NCI-H526 treated with DMSO at 0.1 percent for 48 hours (cell line): ENCODE data around the gene ANKRD12.

ENCODE experiments used
- DNase-seq: peaks from one replicate; lab custom pipeline; 2025; lab: John Stamatoyannopoulos, UW

The ANKRD12 gene

DNA sequence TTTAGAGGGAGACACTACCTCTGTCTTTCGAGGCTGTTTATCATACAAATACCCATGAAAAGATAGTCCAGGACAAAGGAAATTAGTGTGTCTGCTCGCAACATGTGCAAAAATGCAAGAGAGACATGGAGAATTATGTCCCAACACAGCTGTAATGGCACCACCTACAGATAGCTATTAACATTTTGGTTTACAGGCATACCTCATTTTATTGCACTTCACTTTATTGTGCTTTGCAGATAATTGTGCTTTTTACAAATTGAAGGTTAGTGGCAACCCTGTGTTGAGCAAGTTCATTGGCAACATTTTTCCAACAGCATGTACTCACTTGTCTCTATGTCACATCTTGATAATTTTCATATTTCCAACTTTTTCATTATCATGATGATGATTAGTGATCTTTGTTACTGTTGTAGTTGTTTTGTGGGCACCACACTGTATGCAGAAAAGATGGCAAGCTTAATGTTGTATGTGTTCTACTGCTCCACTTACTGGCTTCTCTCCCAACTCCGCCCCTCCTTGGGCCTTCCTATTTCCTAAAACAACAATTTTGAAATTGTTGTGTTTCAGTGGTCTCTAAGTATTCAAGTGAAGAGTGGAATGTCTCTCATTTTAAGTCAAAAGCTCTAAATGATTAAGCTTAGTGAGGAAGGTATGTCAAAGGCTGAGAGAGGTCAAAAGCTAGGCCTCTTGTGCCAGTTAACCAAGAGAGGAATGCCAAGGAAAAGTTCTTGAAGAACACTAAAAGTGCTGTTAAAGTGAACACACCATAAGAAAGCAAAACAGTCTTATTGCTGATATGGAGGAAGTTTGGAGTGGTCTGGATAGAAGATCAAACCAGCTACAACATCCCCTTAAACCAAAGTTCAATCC, 52.0 kb downstream of the ANKRD12 start:
- DNase-seq = no peak

DNA sequence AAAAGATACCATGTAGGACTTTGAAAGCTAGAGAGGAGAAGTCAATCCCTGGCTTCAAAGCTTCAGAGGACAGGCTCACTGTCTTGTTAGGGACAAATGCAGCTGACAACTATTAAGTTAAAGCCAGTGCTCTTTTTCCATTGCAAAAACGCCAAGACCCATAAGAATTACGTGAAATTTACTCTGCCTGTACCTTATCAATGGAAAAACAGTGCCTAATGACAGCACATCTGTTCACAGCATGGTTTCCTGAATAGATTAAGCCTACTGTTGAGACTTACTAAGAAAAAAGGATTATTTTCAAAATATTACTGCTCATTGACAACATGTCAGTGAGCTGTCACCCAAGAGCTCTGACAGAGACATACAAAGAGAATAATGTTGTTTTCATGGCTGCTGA, 52.9 kb downstream of the ANKRD12 start:
- DNase-seq = no peak

DNA sequence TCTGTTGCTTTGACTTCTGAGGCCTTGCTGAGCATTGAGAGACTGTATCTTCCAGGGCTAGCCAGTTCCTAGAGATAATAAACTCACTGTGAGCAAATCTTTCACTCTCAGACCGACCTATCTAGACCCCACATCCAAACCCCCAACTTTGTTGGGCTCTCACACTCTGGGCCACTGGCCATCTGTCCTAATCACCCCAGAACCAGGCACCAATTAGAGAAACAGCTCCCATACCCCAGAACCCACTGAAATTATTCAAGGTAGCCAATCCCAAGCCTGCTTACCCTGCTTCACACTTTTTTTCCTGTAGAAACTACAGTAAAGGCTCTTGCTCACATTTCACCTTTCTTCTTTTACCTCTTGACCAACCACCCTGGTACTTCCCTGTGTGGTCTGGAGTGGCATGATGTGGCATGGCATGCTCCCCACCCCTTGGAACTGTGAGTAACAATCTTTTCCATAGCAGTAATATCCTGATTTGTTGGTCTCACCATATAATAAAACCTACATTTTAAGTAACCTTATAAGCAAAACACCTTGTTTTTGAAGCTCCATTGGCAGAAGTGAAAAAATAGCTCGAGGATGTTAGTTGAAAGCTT, 55.2 kb downstream of the ANKRD12 start:
- DNase-seq = no peak

DNA sequence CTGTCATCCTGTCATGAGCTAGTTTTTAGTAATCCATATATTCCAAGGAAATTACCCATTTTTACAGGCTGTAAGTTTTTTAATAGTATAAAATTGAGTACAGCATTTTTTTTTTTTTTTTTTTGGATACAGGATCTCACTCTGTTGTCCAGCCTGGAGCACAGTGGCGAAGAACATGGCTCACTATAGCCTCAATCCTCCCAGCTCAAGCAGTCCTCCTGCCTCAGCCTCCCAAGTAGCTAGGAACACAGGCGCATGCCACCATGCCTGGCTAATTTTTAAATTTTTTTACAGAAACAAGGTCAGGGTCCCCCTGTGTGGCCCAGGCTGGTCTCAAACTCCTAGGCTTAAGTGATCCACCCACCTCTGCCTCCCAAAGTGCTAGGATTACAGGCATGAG, 56.5 kb downstream of the ANKRD12 start:
- no peak for DNase-seq

DNA sequence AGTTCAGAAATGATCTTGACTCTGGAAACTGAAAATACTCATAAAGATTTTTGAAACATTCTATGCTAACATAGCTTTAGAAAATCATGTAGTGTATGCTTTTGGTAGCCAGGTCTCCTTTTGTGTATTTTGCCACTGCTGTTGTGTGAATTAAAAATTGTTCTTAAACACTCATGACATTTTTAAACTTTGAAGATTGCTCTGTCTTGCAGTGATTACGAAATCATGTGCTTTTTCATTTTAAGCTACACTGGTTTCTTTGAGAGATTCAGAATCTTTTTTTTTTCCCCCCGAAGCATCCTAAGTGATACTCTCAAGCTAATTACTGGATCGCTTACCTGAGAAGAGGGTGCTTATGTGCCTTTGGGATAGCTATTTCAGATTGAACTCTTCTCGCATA, 60.0 kb downstream of the ANKRD12 start:
- no peak for DNase-seq

DNA sequence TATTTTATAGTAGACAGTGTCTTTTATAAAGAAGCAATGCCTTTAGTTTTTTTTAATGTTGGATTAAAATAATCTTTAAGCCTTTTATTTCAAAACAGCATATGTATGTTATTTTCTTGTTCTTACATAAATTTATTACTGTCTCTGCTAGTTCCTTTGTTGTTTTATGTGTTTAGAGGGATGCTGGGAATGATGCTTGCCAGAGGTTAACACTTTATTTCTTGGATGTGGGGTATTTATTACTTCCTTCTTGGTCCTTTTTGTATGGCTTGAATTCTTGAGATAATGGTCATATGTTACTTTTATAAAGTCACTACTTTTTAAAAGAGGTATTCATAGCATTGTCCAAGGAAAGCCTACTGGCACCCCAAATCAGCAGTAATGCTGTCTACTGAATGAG, 63.1 kb downstream of the ANKRD12 start:
- no peak for DNase-seq

DNA sequence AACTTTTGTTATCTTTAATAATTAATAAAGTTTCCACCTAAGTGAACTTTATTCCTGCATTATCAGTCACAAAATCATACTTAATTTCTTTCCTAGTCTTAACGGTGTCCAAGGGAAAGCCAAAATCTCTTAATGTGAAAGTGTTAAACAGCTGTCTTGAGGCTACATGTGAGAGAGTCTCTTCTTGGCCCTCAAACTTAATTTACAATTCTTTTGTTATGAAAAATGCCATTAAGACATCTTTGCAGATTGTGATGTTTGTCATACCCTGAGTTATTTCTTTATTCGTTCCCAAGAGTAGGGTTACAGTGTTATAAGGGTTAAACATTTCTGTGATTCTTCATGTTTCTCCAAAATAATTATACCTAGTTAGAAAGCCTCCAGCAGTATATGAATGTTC, 64.6 kb downstream of the ANKRD12 start:
- DNase-seq = no peak

DNA sequence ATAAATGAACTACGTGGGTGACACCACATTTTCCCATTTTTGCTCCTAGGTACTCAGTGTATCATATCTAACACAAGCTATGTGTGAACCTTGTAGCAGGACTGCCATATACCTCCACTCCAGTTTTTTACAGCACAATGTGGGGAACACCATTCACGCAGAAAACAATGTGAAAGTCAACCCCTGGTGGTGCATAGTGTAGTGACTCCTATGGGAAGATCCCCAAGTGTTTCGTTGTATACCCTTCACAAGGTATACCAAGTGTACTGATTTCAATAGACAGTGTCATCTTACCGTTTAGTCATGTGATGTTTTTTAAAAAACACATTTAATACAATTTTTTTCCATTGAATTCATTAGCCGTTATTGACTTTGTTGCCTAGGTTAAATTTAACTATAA, 68.1 kb downstream of the ANKRD12 start:
- no peak for DNase-seq

DNA sequence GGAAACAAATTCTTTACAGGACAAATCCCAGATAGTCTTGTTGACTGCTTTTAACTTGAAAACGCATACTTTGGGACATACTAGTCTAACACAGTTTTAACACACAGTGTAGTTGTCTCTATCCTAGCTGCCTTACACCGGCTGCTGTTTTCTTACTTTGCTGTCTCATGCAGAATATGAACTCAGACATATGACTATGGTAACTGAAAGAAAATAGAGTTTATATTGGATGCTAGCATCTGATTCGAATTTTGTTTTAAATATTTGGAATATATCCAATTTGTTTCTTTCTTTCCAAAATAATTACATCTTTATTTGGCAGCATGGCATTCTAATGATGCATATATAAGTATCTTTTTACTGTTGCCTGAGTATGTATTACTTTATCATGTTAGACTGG, 69.8 kb downstream of the ANKRD12 start:
- DNase-seq = no peak

DNA sequence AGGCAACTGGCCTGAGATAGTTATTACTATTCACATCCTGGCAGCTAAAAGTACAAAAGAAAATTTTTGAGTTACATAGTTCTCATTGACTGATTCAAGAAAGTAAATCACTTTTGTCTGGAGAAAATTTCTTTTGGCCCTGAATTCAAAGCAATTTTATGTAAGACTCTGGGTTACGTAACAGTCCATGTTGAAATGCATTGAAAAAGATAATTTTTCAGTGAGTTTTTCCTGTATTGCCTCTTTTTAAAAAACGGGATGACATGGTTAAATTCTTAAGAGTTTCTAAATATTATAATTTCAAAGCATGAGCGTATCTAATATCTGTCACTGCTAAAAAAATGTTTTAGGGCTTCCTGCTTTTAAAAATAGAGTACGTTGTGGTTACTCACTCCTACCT, 72.7 kb downstream of the ANKRD12 start:
- no peak for DNase-seq

DNA sequence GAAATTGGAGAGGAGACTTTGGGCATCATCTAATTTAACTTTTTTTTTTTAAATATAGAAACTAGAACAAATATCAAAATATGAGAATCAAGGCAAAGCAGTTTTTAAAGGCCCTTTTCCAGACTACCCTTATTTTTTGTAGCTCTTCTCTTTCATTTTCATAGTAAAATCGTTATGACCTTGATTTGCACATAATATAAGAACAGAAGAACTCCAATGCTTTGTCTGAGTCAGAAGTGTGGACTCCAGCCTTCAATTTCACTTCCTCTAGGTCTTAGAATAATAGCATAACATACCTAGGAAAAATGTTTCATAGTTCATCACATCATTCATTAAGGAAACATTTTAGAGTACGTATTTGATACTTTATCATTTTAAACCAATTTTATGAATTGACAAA, 74.4 kb downstream of the ANKRD12 start:
- no peak for DNase-seq

DNA sequence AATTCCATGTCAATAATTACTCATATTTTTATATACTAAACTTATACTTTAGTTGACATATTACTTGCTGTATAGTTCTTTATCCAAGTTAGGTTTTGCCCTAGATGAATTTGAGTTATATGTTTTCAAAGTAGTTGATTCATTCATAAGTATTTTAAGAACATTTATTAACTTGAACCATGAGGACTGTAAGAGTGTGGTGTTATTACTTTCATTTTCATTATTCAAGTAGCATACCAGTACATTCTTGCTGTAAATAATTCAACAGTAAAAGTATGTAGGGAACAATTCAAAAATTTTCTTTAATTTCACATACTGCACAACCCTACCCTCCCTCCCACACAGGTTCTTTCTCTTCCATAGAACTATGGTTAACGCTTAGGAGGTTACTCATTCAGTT, 75.4 kb downstream of the ANKRD12 start:
- DNase-seq = no peak

DNA sequence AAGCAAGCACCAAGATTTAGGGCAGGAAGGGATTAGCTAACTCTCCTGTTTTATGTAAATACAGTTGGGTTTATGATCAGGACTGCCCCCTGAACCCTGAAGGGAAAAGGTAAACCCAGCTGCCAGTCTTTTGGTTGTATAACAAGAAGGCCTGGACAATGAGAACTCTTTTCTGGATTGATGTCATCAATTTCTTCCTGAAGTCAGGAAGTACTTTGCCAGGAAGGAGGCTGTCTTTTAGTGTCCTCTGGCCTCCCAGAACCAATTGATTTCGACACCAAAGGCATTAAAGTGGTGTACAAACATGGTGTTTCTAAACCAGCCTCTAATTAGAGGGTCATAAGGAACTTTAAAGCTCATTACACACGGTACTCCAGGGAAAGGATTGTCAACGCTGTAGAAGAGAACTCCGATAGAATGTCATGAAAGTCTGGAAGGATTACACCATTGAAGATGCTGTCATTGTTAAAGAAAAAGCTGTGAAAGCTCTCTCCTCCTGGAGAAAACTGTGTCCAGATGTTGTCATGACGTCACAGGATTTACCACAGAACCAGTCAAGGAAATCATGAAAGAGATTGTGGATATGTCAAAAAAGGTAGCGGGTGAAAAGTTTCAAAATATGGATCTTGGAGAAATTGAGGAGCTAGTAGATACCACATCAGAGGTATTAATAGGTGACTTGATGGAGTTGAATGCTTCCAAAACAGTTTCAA, 78.8 kb downstream of the ANKRD12 start:
- no peak for DNase-seq

DNA sequence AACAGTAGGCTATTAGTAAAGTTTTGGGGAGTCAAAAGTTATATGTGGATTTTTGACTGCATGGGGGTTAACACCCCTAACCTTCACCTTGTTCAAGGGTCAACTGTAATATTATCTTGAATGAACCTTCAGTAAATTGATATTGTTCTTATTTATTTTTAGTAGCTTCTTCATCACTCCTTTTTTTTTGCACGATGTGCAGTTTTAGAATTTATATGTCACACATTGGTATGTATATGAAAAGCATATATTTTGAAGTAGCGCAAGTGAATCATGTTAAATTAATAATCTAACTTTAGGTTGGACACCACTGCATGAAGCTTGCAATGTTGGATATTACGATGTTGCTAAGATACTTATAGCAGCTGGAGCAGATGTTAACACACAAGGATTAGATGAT, 79.9 kb downstream of the ANKRD12 start:
- DNase-seq = no peak

DNA sequence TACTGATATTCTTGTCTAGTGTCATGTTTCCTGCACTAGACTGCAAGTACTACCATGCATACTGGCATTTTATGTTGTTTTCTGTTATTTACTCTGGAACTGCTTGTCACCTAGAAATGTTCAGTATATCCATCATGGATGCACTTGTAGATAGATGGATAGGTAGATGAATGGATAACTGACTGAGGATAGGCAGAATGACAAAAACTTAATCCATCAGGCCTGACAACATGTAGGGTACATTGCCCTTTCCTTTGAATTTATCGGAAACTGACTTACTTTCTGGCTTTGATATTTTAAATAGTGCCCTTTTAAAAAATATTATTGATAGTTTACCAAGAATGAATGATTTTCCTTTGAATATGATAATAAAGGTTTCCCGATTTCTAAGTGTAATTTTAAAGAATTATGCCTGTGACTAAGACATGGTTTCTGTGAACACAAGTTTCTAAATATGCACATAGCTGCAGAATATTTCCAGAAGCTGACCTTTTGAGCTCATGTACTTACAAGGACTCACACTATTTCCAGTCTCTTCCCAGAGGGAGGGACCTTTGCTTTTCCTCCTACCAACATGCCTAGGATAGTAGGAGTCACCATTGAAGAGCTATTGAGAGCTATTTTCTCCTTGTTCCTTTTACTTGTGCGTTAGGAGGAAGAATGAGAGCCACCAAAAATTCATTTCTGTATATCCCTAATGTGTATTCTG, 81.3 kb downstream of the ANKRD12 start:
- no peak for DNase-seq

DNA sequence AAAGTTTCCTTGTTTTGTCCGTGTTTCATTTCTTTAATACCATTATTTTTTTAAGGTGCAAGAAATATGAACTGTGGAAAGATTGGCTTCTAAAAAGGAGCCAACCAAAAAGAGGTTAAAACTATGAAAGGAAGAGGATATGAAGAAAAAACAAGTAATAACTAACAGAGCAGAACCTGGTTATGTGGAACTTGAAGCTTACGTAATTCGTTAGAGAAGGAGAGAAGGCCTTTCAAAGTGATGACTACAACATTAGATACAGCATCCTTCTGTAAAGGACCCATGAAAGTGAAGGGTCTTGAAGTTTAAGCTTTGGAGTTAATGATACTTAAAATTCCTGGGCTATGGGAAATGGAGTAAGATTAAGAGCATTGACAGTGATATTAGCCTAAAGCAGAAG, 84.5 kb downstream of the ANKRD12 start:
- no peak for DNase-seq

DNA sequence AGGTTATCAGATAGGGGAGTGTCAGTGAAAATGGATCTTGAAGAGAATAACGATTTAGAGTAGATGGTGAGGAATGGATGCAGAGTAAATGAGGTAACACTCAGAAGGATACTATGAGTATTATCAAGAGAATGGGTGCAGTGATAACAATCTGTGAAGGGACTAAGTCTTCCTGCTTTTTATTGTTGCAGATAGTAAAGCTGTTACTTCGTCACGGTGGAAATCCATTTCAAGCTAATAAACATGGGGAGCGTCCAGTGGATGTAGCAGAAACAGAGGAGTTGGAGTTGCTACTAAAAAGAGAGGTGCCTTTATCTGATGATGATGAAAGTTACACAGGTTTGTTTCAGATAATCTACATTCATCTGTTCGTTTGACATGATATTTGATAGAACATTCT, 85.1 kb downstream of the ANKRD12 start:
- no peak for DNase-seq

DNA sequence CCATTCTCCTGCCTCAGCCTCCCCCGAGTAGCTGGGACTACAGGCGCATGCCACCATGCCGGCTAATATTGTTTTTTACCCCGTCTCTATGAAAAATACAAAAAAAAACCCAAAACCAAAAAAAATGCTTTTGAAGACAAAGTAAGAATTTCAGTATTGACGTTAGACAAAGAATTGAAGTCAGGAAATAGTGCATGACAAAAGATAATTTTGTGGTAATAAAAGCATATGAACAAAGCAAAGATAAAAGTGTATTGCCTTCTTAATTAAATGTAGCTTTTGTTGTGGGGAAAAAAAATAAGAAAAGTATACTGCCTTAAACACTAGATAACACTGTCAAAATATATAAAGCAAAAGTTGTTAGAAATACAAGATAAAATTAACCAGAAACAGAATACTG, 86.8 kb downstream of the ANKRD12 start:
- no peak for DNase-seq

DNA sequence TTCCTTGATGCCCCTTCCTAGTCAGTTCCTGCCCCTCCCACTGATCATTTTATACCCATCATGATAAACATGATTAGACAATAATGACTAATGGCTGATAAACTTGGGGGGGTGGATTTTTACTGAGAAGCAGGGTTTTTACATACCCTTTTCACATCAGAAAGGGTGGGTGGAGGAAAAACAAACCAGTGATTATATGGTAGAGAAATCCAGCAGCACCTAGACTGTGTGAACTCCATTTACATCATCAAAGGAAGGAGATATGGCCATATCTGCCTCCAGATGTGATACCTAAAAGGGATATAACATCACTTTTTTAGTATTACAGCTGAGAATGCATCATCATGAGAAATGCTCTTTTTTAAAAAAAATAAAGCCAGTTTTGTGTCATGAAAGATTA, 89.9 kb downstream of the ANKRD12 start:
- DNase-seq = no peak

DNA sequence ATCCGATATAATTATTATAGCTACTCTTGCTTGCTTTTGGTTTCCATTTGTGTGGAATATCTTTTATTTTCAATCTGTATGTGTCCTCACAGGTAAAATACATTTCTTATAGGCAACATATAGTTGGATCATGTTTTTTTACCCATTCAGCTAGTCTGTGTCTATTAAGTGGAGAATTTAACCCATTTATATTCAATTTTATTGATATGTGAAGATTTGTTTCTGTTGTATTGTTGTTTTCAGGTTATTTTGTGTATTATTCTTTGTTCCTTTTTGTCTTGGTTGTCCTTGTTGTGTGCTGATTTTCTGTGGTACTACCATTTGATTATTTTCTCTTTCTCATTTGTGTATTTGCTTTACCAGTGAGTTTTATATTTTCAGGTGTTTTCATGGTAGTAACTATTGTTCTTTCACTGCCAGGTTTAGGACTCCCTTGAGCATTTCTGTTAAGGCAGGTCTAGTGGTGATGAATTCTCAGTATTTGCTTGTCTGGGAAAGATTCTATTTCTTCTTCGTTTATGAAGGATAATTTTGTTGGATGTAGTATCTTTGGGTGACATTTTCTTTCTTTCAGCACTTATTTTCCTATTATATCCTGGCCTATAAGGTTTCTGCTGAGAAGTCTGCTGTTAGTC, 95.4 kb downstream of the ANKRD12 start:
- DNase-seq = no peak

DNA sequence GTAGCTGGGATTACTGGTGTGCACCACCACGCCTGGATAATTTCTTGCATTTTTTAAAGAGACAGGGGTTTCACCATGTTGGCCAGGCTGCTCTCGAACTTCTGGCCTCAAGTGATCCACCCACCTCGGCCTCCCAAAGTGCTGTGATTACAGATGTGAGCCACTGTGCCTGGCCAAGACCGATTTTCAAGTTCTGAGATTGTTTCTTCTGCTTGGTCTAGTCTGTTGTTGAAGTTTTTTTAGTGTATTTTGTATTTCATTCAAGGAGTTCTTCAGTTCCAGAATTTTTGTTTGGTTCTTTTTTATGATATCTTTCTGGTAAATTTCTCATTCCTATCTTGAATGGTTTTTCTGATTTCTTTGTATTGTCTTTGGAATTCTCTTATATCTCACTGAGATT, 96.4 kb downstream of the ANKRD12 start:
- no peak for DNase-seq

DNA sequence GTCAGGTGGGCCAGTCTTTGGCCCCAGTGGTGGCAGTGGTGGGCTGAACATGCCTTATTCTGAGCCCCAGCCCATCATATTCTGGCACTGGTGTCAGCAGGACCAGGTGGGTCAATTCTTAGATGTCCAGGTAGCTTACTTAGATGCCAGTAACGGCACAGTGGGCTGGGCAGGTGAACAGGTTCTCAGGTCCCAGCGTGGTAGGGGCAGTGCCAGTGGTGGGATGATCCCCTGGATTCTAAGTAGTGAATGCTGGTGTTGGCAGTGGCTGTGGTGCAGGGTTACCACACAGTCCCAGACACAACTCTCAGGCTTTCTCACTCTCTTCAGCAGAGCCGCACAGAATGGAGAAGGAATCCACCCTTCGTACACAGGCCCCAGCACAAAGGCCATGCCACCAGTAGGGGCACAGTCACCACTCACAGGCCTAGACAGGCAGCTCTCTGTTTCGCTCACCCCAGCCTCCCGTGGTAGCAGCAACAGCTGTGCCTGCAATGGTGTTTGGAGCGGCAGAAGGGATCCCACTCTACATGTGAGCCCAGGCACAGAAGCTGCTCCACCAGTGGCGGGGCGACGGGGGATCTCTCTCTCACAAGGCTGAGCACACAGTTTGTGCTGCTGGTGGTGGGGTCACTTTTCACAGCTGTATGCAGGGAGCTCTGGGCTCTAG, 97.3 kb downstream of the ANKRD12 start:
- DNase-seq = no peak
